HG03097 (cell line): Measurements from ENCODE around the gene PPP1CB.

ENCODE experiments used
- ATAC-seq: cut with Tn5 transposase; IDR thresholded peaks from one replicate; pipeline ENCODE4 v1.9.1; 2021; ENCODE audit not compliant: unreplicated experiment, low FRiP score

PPP1CB gene

DNA sequence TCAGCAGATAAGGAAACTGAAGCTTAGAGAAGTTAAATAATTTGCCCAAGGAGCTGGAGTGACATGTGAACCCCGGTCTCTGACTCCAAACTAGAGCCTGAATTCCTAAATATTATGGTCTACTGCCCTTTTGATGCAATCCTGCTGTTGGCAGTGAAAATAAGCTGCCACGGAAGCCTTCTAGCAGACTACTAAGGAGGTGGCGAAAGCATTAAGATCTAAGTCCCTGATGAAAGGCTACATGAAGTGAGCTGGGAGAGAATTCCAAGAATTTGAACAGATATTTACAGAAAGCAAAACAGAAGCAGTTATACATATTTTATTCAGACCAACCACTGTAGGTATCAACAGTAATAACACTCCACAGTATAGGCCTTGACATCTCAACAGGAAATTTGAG, 90.4 kb downstream of the PPP1CB start:
- no peak for ATAC-seq
